SH-SY5Y (cell line): ENCODE measurements around the gene PON1.

ENCODE experiments used
- GATA2 ChIP-seq: IDR thresholded peaks from 2 replicates; pipeline ENCODE4 v1.6.1; 2011; ENCODE audit warnings: mild to moderate bottlenecking, low read depth, low read length
- GATA3 ChIP-seq: IDR thresholded peaks from 2 replicates; pipeline ENCODE4 v1.6.1; 2011; ENCODE audit warnings: low read depth, mild to moderate bottlenecking, low read length, moderate library complexity

DNA sequence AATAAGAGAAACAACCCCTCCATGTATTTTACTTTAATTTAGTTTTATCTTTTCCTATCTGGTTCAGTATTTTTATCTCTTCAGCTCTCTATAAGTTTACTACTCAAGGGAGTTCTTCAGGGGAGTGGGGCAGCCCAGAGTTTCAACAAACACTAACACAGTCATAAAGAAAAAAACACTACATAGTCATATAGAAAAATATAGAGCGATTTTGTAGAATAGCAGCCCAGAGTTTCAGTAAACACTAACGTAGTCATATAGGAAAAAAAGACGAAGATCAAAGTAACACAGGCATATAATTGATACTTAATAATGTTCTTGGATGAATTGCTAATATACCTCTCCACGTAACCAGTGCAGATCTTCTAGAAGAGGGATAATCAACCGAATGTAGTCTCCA, 54.7 kb downstream of the PON1 start:
- no peak for TF ChIP-seq GATA2
- no peak for TF ChIP-seq GATA3
